Activated B cell treated with CpG ODN at 0.5 μM for 24 hours (primary cell): ENCODE data around the gene ZNF33A. TPM values are rescaled to one million over a fixed set of nuclear protein-coding genes. Genes with fewer than 3 reads are reported as not detected.
"Not testable (repeated sequence)": the region's sequence is repeated elsewhere in the genome, so short reads cannot be mapped to it uniquely, and the experiment has no call there.

Experiments
- ATAC-seq: fragments of 200-7000 bp; cut with Tn5 transposase; one replicate; pipeline ENCODE4 v1.10.0; 2021; ENCODE audit warnings: low read depth, mild to moderate bottlenecking, moderate library complexity
- CTCF ChIA-PET: fragments of 350-600 bp; sonication (Branson Sonifier 250); formaldehyde crosslinking; loops from one replicate; lab custom pipeline; 2021; ENCODE audit warnings: antibody characterized with exemption; lab: Charles Lee
- POLR2A ChIA-PET: fragments of 350-600 bp; sonication (Branson Sonifier 250); formaldehyde crosslinking; loops from one replicate; lab custom pipeline; 2021; ENCODE audit warnings: antibody characterized with exemption; lab: Charles Lee
- DNase-seq: peaks from one replicate; pipeline ENCODE4 v3.0.0; 2022
- H3K27ac Mint-ChIP-seq: one replicate; pipeline ENCODE4 v1.8.0; 2020; ENCODE audit warnings: mixed read lengths
- H3K27me3 Mint-ChIP-seq: one replicate; pipeline ENCODE4 v1.8.0; 2021; ENCODE audit warnings: mixed read lengths
- H3K36me3 Mint-ChIP-seq: one replicate; pipeline ENCODE4 v1.8.0; 2021; ENCODE audit warnings: low read depth, mixed read lengths
- H3K4me1 Mint-ChIP-seq: one replicate; pipeline ENCODE4 v1.8.0; 2021; ENCODE audit warnings: mixed read lengths
- H3K4me3 Mint-ChIP-seq: one replicate; pipeline ENCODE4 v1.8.0; 2020; ENCODE audit warnings: mild to moderate bottlenecking, mixed read lengths
- H3K9me3 Mint-ChIP-seq: one replicate; pipeline ENCODE4 v1.8.0; 2020; ENCODE audit warnings: mixed read lengths
- CTCF ChIP-seq: fragments of 200-600 bp; IDR thresholded peaks from one replicate; pipeline ENCODE4 v1.8.0; 2022; ENCODE audit warnings: antibody characterized with exemption, mild to moderate bottlenecking
- intact Hi-C: fragments of 100-400 bp; cut with micrococcal nuclease; formaldehyde crosslinking; loops from one replicate; pipeline ENCODE4 v1.15.1; 2024
- total RNA-seq: library from RNA; stranded (reverse); gene quantifications from 2 replicates; pipeline ENCODE4 v1.2.3, GENCODE V29; 2022

The ZNF33A gene
- total RNA-seq, 1 donor from 2014 or later, result 58.6 TPM

- peak within 1 kb of the TSS; percentile 95 for H3K27ac Mint-ChIP-seq
- DNase-seq (peak; percentile 93), ATAC-seq (peak; percentile 91)
- POLR2A ChIA-PET, result interaction anchor here (0.6 to 3.2 kb wide), 7 partner anchors 31 to 426 kb away, joined by 3 to 55 read pairs (median 6); partner anchors contain the start of genes ZNF248, ZNF33A and ZNF37A
- no peaks in the 10 kb centered on the region for H3K9me3 Mint-ChIP-seq
- H3K4me3 Mint-ChIP-seq, result peak within 1 kb of the TSS; percentile 90
- peaks cover 2% of the 10 kb centered on the region for H3K36me3 Mint-ChIP-seq
- CTCF ChIA-PET, result interaction anchor here (0.6 to 1.5 kb wide), 11 partner anchors 10 to 389 kb away, joined by 3 to 10 read pairs (median 3); partner anchors contain the start of genes ZNF33A and ZNF37A
- H3K4me1 Mint-ChIP-seq, result peaks cover 19% of the 10 kb centered on the region
- peak; percentile 24 for TF ChIP-seq CTCF
- H3K27me3 Mint-ChIP-seq, result no peaks in the 10 kb centered on the region
- intact Hi-C loops, result loop anchor here (1.0 to 2.0 kb wide), 6 partner anchors 34 to 426 kb away; partner anchors contain the start of genes ZNF248, ZNF33A and ZNF37A
Observed at GRCh38 chr10:37976091-37976879, 34.2 kb upstream of the ZNF33A start, which contains the start of gene ZNF25. Gene ZNF25, minus strand, starts transcription at chr10:37976647. Its CDS starts 4,925 bp downstream, at chr10:37971722.

- H3K9me3 Mint-ChIP-seq, result no peaks in the 10 kb centered on the region
Observed at GRCh38 chr10:37976880-37977203, 33.6 kb upstream of the ZNF33A start.

DNA sequence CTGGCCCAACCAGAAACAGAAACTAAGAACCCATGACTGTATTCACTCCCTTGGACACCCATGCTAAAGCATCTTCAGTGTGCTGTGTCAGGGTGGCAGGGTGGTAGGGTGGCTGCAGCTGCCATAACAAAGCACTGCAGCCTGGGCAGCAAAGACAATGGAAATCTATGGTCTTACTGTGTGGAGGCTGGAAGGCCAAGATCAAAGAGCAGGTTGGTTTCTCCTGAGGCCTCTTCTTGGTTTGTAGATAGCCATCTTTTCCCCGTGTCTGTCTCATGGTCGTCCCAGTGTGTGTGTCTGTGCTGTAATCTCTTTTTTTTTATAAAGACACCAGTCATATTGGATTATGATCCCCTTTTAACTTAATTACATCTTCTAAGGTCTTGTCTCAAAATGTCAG, 18.8 kb upstream of the ZNF33A start:
- ATAC-seq (no peak), DNase-seq (no peak)
- peaks cover 5% of the 10 kb centered on the region for H3K27me3 Mint-ChIP-seq
- H3K4me1 Mint-ChIP-seq, result no peaks in the 10 kb centered on the region
- H3K9me3 Mint-ChIP-seq, result no peaks in the 10 kb centered on the region
- intact Hi-C loops, result no loop called here
- H3K27ac Mint-ChIP-seq, result no peak overlapping the region
- H3K36me3 Mint-ChIP-seq, result no peaks in the 10 kb centered on the region
- ChIA-PET CTCF (no interaction called here), POLR2A (no interaction called here)
- TF ChIP-seq CTCF, result no peak
- no peak overlapping the region for H3K4me3 Mint-ChIP-seq

More at GRCh38 chr10:37976880-37977203, 33.6 kb upstream of the ZNF33A start:
- no peak for TF ChIP-seq CTCF
- peak overlapping the region; percentile 90 for H3K4me3 Mint-ChIP-seq
- H3K36me3 Mint-ChIP-seq, result peaks cover 2% of the 10 kb centered on the region
- H3K27ac Mint-ChIP-seq, result peak overlapping the region; percentile 95
- H3K4me1 Mint-ChIP-seq, result peaks cover 19% of the 10 kb centered on the region
- intact Hi-C loops, result loop anchor here (1.0 to 2.0 kb wide), 6 partner anchors 33 to 425 kb away; partner anchors contain the start of genes ZNF248, ZNF33A and ZNF37A
- no peaks in the 10 kb centered on the region for H3K27me3 Mint-ChIP-seq
- ChIA-PET POLR2A (interaction anchor here (0.6 to 3.2 kb wide), 6 partner anchors 30 to 426 kb away, joined by 3 to 55 read pairs (median 12); partner anchors contain the start of genes ZNF248, ZNF33A and ZNF37A), CTCF (interaction anchor here (0.6 to 1.5 kb wide), 11 partner anchors 9 to 389 kb away, joined by 3 to 10 read pairs (median 3); partner anchors contain the start of genes ZNF33A and ZNF37A)
- no peak for DNase-seq
- no peak for ATAC-seq

- Mint-ChIP-seq H3K27me3 (peaks cover 5% of the 10 kb centered on the region), H3K27ac (no peak overlapping the region), H3K4me1 (no peaks in the 10 kb centered on the region), H3K9me3 (no peaks in the 10 kb centered on the region), H3K36me3 (no peaks in the 10 kb centered on the region), H3K4me3 (no peak overlapping the region)
- TF ChIP-seq CTCF, result no peak
- DNase-seq, result no peak
- CTCF ChIA-PET, result no interaction called here
- intact Hi-C loops, result no loop called here
- POLR2A ChIA-PET, result no interaction called here
- no peak for ATAC-seq
Observed at GRCh38 chr10:37992083-37992482, 18.4 kb upstream of the ZNF33A start.

DNA sequence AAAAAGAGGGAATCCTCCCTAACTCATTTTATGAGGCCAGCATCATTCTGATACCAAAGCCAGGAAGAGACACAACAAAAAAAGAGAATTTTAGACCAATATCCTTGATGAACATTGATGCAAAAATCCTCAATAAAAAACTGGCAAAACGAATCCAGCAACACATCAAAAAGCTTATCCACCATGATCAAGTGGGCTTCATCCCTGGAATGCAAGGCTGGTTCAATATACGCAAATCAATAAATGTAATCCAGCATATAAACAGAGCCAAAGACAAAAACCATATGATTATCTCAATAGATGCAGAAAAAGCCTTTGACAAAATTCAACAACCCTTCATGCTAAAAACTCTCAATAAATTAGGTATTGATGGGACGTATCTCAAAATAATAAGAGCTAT, 11.6 kb upstream of the ZNF33A start:
- DNase-seq, H3K36me3 Mint-ChIP-seq, H3K9me3 Mint-ChIP-seq, POLR2A ChIA-PET, H3K4me1 Mint-ChIP-seq, ATAC-seq, H3K27ac Mint-ChIP-seq, H3K4me3 Mint-ChIP-seq, CTCF ChIA-PET, intact Hi-C loops, H3K27me3 Mint-ChIP-seq: not testable (repeated sequence)

- H3K27ac Mint-ChIP-seq, DNase-seq, intact Hi-C loops, ATAC-seq, H3K4me1 Mint-ChIP-seq, POLR2A ChIA-PET, CTCF ChIA-PET, H3K36me3 Mint-ChIP-seq, H3K27me3 Mint-ChIP-seq, H3K9me3 Mint-ChIP-seq, H3K4me3 Mint-ChIP-seq: not testable (repeated sequence)
Observed at GRCh38 chr10:38000474-38000873, 10.0 kb upstream of the ZNF33A start.
